Measurements from ENCODE around the gene FADD.

The FADD gene

DNA sequence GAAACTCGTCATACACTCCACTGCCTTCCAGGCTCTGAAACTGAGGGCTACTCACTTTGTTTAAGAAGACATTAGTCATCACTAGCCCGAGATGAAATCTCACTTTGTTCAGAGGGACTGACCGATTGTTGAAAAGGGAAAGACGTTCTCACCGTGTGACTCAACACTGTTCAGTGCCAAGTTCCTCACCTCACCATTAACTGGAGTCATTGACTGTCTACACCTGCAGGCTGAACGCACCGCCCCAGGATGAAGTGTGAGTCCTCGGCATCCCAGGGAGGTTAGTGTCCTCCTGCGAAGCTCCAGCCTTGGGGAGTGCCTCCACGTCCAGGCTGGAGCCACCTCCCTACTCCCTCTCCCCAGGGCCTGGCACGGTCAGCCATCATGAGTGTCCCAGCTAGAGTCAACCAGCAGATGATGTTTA is 30.4 kb downstream of the FADD start:
- no peak for DNase-seq (ENCODE audit: low read depth in 3 of 3)

DNA sequence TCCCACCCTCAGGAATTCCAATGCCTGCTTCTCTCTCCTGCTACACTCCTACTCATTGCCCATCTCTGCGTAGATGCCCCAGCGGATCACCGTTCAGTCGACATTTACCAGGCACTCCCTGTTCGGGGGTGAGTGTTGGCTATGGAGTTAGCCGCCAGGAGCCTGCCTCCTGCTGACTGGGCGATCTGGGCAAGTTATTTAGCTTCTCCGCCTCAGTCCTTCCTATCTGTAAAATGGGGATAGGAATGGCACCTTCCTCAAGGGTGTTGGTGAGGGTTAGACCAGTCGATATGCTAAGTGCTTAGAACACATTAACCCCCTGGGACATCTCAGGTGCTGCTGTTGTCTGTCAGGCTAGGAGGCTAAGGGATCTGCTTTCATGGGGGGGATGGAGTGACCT is 30.9 kb downstream of the FADD start:
- no peak for DNase-seq (ENCODE audit: low read depth in 3 of 3)

DNA sequence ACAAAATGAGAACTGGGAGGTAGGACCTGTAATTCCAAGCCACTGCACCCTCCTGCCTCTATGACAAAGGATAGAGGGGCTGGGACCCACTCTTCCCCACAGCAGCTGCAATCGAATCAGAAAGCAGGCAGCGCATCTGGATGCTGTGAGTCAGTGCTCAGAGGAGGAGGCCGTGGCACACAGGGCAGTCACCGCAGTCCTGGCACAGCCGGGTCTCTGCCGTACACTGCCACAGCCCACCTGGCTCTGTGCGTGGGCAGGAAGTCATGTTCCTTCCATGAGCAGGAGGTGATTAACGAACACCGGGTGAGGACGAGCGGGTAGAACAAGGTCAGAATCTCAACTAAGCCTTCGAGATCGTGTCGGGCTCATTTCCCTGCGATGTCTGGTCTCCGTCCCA is 37.2 kb downstream of the FADD start:
- DNase-seq (ENCODE audit: low read depth in 3 of 3) = no peak

DNA sequence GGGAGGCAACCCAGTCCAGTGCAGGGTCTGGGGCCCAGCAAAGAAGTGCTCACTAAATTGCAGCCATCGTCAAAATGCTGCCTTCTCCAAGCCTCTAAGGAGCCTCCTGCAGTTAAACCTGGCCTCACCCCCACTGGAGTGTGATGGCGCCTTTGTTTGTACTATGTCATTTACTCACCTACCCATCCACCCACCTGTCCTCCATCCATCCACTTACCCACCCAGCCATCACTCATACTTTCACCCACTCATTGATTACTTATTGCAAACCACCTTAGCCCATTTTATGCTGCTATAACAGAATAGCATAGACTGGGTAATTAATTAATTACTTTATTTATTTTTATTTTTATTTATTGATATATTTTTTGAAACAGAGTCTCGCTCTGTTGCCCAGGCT is 38.6 kb downstream of the FADD start:
- no peak for DNase-seq (ENCODE audit: low read depth in 3 of 3)

DNA sequence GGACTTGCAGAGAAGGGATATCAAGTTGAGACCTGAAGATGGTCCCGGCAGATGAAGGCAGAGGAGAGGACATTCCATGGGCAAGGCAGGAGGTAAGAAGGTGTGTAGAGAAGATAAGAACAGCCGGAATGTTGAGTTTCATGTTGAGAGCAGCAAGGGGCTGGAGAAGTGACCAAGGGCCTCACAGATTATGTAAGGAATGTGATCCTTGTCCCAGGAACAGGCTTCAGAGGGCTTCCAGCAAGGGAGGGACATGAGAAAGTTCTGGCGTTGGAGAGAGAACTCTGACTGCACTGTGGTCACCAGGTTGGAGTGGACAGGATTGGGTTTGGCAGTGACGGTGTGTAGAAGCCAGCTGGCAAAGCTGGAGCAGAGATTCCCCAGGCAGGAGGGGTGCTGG is 39.8 kb downstream of the FADD start:
- DNase-seq (ENCODE audit: low read depth in 3 of 3) = no peak

DNA sequence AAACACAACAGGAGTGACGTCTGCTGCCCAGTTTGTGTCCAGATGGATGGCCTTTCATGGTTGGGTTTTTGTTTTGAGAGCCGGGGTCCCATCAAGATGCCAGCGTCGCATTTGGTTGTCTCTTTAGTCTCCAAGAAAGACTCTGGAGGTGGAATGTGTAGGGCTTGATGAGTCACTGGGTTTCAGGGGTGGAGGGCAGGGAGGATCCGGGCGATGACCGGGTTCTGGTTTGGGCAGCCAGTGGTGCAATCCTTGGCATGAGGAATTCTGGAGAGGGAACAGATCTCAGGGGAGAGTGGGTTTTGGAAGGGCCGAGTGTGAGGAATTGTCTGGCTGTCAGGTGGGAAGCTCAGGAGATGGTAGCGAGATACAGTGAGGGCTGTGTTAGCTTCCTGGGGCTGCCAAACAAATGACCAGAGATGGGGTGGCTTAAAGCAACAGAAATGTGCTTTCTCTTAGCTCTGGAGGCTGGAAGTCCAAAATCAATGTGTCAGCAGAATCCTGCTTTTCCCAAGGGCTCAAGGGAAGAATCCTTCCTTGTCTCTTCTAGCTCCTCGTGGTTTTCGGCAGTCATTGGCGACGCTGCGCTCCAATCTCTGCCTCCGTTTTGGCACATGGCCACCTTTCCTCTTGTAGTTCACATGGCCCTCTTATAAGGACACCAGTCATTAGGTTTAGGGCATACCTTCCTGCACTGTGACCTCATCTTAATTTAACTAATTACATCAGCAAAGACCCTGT is 41.0 kb downstream of the FADD start:
- no peak for DNase-seq (ENCODE audit: low read depth in 3 of 3)

DNA sequence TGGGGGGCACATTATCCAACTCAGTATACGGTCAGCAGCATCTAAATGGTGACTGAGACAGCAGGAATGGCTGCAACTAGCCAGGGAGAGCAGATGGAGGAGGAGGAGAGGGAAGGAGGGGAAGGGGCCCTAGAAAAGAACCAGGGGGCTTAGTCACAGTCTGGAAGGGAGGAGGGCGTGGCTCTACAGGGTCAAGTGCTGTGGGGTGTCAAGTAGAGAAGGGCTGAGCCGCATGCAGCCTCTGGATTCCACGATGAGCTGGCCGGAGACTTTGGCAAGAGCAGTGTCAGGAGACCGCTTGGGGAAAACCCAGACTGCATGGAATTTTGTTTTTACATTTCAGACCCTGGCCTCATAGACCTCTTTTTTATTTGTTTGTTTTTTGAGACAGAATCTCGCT is 41.6 kb downstream of the FADD start:
- DNase-seq (ENCODE audit: low read depth in 3 of 3) = no peak

DNA sequence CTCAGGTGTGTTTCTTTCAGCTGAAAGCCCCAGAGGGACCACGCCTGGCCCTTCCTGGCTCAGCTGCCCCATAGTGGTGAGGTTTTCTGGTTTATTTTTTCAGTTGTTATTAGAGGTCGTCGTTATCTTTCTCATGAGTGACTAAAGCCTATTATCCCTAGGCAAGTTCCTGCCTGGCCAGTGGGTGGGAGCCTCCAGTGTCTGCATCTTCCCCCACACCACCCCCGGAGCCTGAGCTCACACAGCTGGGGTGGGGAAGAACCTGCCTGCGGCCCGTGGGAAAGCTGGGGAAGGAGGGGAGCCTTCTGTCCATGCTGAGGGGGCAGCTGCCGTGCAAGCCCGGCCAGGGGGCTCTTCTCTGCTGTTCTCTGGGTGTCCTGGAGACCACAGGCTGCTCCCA is 43.1 kb downstream of the FADD start:
- DNase-seq (ENCODE audit: low read depth in 3 of 3) = no peak

DNA sequence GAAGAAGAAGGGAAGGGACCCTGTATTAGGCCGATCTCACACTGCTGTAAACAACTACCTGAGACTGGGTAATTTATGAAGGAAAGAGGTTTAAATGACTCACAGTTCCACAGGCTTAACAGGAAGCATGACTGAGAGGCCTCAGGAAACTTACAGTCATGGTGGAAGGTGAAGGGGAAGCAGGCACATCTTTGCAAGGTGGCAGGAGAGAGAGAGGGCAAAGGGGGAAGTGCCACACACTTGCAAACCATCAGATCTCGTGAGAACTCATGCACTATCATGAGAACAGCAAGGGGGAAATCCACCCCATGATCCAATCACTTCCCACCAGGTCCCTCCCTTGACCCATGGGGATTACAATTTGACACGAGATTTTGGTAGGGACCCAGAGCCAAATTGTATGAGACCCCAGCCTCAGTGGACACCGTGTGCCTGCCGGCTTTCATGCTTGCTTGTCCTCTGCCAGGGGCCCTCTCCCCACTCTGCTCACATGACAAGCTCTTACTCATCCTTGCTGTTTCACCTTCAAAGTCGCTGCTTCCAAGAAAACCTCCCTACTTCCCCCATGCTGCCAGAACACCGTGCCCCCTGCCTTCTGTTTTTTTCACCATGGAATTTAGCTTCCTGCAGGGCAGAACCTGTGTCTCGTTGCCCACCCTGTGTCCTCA is 44.1 kb downstream of the FADD start:
- DNase-seq (ENCODE audit: low read depth in 3 of 3) = no peak

DNA sequence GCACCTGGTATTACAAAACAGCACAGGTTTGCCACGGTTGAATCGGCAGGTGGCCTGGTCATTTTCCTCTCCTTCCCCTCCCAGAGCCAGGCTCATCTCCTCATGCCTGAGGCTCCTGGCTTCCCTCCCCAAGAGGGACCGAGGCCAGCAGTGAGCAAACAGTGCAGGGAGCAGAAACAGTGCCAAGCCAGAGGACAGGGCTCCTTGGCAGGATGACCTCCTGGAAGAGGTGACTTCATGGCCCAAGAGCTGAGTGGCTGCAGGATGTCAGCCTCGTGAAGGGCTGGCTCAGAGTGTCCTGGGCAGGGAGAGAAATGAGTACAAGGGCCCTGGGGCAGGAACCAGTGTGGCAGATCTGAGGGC is 44.6 kb downstream of the FADD start:
- DNase-seq (ENCODE audit: low read depth in 3 of 3) = no peak

DNA sequence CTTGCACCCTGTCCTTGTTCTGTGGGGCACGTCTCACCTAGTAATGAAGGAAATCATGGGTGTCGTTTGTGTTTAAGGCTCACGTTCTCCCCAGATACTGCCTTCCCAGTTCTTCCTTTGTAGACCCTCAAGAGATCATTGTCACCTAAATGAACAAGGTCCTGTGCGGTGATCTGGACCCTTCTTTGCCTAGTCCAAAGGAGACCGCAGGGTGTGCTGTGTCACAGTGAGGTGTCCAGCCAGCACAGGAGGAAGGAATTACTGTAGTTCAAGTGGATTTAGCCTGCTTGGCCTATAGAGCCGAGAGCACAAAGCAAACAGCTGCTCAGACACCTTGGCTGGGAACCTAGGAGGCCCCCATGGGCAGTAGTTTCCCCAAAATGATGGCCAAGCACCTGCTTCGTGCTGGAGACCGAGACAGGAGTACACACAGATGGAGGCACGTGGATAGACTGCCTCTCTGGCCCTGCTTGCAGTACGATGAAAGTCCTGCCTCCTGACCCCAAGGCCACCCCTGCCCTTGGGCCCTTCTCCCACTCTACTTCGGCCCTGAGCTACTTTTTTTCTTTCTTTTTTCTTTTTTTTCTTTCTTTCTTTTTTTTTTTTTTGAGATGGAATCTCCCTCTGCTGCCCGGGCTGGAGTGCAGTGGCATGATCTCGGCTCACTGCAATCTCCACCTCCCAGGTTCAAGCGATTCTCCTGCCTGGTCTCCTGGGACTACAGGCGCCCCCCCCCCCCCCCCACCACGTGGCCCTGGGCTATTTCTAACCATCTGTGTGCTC is 48.0 kb downstream of the FADD start:
- no peak for DNase-seq (ENCODE audit: low read depth in 3 of 3)

DNA sequence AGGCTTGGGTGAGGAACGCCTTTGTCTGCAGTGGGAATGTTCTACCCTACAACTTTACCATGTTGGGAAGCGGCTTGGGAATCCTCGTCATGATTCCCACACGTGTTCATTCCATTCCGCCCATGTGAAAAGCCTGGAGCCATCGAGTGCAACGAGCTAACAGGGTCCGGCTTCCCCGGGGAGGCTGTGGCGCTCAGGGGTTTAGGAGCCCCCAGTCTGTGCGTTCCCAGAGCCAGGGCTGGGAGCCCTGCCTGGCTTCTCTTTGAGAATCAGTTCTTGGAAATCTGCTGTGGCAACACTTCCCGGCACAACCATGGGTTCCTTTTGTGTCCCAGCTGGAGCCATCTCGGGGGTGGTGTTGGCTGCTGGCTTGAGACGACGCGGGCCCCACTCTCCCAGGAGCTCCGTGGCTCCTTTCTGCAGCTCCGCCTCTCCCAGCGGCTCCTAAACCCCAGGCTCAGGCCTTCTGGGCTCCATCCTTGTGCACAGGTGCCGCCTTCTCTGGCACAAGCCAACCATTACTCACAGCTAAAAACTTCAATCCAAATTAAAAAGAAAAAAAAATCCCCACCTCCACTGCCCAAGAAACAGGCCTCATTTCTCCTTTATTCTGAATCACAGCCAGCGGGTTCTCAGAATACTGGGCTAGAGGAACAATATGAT is 48.7 kb downstream of the FADD start:
- DNase-seq (ENCODE audit: low read depth in 3 of 3) = no peak

DNA sequence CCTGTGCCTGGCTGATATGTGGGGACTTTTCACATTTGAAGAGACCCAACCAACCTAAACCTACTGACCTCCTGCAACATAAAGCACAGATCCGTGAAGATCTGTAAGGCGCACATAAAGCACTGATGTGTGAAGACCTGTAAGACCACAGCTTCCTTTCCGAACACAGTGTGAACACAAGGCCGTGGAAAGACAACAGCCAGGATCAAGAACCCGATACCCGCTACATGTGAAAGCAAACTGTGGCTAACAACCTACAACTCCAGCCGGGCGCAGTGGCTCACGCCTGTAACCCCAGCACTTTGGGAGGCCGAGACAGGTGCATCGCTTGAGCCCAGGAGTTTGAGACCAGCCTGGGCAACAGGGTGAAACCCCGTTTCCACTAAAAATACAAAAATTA is 49.7 kb downstream of the FADD start:
- DNase-seq (ENCODE audit: low read depth in 3 of 3) = no peak

DNA sequence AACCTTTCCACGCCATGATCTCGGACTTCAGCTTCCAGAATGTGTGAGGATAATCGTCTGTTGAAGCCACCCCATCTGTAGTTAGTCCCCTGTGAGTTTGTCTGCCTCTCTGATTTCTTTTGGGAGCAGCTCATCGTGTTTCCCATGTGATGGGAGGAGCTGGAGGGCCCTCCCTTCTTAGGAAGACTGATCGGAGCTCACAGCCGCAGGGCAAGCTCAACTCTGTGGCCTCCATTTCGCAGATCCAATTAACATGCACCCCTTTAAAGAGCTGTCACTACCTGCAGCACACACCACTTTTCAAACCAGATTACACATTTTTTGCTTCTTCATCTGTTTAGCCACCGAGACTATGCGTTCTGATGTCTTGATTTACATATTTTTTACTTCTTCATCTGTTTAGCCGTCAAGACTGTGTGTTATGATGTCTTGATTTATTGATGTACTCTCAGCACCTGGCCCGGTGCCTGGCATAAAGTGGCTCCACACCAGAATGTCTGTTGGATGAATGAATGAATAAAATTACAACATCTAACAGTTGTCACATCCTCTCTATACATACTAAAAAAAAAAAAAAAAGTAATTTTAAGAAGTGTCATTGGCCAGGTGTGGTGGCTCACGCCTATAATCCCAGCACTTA is 52.5 kb downstream of the FADD start:
- DNase-seq (ENCODE audit: low read depth in 3 of 3) = no peak

Data from stimulated activated CD4-positive, alpha-beta T cell treated with anti-CD3 and anti-CD28 coated beads, TNF-alpha, amount 100 ng/mL, for 24 hours (primary cell).